Suppressor macrophage treated with lipopolysaccharide for 1 hour (primary cell): ENCODE data around the gene ZXDC.

ENCODE experiments used
- DNase-seq, 3 donors: peaks; one replicate each; pipeline ENCODE4 v3.0.0-alpha.2; 2020 to 2022

ZXDC gene

DNA sequence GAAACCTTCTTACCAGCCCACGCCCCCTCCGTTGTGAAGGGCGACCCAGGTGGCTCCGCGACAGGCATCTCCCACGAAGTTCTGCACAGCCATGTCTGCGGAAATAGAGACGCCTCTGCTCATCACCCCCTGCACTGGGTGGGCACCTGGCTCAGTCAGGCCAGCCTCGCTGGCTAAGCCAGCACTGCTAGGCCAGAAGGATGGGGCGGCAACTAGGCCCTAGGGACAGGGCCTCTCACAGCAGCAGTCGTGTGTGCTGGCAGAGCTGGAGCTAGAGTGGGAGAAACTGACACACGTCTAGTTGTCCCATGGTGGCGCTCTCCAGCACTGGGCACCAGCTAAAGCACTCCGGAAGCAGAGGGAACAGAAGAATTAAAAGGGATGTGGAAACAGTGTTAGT is 12.5 kb upstream of the ZXDC start:
- DNase-seq = no peak

DNA sequence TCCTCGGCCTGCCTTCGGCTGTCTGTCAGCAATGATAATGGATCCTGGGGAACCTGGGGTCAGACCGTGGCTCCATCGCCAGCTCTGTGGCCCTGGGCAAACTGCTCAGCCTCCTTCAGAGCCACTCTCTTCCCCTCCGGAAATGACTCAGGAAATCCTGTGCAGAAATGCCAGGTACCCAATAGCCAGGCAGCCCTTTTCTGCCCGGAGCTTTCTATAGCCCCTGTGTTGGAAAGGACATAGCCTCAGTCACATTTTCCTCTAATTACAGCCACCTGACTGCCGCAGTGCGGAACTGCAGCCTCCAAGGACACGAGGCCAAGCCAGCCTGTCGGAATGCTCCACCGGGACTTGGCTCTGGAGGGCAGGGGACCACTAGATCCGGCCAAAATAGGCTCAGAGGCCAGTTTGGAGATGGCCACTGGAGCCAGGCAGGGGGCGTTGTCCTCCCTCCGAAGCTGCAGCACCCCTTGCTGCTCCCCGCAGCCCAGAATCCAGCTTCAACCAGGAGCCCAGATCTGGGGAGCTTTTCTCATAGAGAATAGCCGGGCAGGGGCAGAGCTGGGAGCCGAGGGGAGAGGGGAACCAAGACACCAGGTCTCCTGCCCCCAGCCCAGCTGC is 11.6 kb upstream of the ZXDC start:
- peak in 1 of 3 donors; percentile 18 for DNase-seq

DNA sequence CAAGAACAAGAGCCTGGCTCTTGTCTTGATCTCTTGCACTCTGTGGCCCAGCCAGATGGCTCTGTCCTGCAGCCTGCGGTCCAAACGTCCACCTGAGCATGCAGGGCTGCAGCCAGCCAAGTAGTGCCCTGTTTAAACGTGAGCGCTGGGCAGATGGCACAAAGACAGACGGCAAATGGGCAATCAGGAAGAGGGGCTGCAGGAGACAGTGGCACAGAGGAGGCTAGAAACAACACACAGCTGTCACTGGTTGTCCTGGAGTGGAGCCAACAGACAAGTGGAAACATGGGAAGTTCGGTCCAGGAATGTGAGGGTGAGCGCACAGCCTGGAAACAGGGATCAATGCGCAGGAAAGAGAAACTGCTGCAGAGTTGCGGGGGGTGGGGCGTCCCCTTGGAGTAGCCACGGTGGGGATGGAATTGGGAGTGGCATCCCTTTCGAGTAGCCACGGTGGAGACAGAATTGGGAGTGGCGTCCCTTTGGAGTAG is 10.7 kb upstream of the ZXDC start:
- DNase-seq = no peak

DNA sequence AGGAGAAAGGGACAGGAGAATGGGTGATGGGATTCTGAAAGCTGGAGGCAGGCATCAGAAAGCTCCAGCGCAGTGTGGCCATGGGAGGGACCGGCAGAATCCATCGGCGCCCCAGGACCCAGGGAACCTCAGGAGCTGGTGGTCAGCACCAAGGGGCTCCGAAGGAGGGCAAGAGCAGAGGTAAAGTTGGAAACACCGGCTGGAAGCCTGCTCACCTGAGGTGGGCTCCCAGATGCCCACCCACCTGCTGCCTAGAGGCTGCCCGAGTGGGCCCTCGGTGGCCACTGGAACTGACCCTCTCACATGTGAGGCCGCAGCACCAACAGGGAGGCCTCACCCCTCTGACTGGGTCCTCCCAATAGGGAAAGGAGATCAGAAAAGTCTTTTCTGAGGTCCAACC is 10.3 kb upstream of the ZXDC start:
- DNase-seq = no peak

DNA sequence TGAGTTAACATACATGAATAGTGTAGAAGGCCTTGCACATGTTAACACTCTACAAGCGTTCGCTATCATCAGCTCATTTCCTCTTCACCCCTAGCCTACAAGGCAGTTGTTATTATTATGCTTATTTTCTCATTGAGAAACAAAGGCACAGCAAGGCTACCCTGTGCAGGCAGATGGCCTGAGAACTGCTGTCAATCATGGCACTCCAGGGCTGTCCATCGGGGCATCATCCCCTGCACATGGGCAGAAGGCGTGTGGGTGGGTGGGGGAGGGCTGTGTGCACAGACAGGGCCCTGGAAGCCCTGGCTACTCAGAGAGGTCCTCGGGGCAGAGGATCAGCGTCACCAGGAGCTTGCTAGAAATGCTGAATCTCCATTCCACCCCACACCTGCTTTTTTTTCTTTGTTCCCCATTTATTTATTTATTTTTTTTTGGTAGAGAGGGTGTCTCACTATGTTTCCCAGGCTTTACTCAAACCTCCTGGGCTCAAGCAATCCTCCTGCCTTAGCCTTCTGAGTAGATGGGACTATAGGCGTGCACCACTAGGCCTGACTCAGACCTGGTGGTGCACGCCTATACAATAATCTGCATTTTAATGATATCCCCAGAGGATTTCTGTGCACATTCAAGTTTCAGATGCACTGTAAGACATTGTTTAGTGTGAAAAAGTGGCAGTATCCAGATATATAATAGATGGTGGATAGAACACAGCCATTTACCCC is 9.6 kb upstream of the ZXDC start:
- no peak for DNase-seq

DNA sequence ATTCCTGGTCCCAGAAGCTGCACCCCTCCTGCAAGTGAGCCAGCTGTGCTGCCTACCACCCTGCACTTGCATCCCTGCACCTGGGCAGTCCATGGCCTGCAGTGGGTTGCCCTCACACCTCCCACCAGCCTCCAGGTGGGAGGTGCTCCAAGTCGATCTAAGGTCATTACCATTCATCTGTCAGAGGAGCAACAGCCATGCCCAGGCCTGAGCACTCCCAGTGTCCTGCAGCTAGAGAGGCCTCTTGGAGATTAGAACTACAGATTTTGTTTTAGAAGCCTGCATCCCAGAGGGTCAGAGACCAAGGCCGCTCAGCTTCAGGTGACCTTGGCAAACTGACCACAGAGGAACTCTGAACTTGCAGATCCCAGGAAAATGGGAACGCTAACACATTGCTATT is 9.0 kb upstream of the ZXDC start:
- no peak for DNase-seq

DNA sequence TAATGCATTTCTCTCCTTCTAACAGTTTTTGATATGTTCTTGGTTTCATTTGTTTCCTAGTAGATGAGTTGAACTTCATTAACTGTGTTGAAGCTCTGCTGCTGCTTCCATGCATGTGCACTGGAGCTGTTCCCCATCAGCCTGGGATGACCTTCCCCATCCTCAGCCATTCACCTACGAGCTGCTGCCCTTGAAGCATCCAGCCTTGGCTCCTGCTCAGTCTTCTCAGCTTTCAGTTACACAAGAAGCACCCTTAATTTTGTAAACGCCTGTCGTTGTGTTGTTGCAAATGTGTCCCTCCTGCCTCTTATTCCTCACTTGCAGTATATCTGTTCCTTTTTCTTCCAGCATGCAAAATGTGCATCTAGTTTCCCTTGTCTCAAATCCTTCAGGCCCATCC is 8.5 kb upstream of the ZXDC start:
- no peak for DNase-seq

DNA sequence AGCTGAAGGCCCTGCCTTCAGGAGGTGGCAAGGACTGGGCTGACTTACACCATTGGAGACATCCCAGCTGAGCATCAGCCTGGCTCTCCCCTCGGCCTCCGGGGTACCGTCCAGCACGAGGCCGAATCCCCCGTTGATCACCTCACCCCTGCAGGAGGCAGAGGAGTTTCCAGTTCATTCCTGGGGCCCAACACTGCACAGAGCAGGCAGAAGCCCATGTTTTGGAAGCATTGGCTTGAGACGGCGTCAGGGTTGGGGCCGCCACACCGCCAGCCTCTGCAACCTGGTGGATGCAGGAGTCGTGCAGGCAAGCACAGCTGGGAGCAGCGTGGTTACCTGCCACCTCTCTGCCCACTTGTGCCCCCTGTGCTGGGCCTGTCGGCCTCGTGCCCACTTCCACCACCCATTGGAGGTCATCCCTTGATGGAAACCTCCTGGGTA is 7.7 kb upstream of the ZXDC start:
- no peak for DNase-seq

DNA sequence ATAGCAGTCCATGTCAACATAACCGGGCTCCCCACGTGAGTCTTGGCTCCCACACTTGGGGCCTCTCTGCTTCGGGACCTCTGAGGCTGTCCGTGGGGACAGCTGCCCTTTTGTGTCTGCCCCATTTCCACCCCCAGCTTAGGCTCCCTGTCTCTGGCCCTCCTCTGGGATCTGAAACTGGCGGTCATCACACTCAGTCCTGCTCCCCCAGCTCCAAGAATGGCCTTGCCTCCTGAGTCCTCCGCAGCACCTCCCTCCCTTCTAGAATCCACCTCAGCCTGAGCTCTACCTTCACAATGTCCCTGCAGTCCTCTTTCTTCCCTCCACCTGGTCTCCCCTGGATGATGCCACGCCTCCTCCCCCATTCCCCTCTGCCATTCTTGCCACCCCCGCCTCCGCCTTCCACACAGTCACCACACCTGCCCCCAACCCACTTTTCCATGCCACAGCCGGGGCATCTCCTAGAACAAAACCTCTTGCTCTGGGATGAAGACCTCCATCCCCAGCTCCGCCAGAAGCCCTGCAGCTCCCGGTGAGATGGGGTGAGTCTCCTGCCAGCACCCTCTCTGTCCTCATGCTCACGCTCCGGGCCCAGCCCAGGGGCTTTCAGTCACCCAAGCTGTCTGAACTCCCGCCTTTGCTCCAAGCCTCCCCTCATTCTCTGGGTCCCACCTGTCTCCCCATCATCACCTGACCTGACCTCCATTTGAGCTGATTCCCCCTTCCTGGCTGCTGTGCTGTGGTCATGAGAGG is 7.0 kb upstream of the ZXDC start:
- no peak for DNase-seq

DNA sequence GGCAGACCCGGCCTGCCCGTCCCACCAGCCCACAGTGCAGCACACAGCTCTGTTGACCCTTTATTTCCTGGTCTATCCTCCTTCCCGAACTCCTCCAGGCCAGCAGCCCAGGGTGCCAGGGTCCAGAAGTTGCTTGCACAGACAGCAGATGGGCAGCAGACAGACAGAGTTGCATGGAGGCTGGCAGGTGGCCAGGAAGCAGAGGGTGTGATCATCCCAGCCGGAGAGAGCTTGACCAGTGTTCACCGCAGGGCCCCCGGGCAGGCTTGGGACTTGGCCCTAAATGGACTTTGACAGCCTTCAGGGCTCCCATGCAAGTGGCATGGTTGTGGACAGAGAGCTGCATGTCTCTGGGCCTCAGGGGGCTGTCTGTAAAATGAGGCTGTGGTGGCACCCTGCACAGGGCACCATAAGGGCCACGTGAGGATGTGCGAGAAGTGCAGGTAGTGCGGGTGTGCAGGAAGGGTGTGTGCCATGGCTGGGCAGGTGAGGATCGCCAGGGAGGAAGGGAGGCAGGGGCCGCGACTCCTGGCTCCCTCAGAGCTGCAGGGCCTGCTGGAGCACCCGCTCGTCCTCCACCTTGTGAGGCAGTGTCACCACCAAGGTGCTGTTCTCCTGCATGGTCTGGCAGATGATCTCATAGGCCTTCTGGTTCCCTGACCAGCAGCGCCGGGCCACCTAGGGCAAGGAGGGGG is 6.3 kb upstream of the ZXDC start:
- DNase-seq = no peak

DNA sequence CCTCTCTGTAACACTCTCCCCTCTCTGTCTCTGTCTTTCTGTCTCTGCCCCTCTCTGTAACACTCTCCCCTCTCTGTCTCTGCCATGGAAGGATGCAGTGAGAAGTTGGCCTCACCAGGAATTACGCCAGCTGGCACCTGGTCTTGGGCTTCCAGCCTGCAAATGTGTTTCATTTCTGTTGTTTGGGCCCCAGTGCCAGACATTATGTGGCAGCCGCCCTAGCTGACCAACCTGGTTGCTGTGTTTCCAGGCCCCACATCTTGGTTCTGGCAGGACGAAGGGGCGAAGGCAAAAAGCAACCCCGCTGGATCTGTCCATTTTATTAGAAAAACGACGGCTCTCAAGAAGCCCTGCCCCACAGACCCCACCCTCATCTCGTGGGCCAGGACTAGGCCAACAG is 5.2 kb upstream of the ZXDC start:
- DNase-seq = no peak

DNA sequence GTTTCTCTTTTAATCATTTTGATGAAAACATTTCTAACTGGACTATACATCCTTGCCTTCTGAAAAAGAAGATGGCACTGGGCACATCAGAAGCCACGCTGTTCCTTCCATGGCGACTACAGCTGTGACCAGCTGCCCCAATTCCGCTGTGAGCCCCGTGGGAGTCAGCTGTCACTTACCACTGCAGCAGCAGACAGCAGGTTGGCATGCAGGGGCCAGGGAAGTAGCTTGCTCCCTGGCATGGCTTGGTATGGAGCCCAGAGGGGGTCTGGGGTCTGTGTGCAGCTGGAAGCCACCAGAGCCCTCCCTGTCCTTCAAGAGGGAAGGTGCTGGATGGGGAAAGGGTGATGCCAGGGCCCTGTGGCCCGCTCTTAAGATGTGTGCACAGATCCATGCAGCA is 4.5 kb upstream of the ZXDC start:
- no peak for DNase-seq

DNA sequence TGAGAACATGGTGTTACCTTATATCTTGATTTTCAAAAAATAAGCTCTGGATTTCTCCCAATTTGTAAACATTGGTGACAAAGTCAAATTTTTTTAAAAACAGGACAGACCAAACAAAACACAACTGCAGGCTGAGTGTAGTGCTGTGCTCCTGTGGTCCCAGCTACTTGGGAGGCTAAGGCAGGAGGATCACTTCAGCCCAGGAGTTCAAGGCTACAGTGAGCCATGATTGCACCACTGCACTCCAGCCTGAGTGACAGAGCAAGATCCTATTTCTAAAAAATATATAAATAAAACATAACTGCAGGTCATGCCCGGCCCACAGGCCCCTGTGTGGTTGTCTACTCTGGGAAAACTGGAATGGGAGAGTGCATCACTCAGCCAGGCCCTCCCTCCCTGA is 4.0 kb upstream of the ZXDC start:
- DNase-seq = no peak

DNA sequence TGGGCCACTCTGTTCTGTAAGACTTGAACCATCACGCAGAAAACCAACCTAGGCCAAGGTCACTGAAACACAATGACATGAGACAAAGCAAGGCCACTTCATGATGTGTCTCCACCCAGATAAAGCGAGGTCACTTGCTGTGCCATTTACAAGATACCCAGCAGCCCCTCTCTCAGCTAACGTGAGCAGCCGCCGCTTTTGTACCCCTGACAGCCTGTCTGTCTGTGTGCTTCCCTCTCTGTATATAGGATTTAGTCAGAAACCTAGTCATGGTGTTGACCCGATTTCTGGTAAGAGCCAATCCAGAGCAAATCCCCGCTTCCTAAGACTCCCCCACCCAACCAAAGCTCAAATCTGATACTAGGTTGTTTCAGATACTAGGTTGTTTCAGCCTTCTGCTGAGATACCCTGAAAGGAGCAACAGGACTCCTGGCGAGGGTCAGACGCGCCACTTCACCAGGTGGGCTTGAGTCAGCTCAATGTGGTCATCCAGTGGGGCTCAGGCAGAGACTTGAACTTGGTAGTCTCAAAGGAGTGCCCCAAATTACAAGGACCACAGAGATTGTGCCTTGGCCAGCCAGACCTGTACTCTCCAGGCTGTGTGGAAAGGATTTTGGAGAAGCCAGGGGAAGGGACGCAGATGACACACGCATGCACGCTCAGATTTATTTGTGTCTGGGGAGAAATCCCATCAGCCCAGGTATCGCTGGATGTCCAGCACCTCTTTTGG is 3.1 kb upstream of the ZXDC start:
- no peak for DNase-seq

DNA sequence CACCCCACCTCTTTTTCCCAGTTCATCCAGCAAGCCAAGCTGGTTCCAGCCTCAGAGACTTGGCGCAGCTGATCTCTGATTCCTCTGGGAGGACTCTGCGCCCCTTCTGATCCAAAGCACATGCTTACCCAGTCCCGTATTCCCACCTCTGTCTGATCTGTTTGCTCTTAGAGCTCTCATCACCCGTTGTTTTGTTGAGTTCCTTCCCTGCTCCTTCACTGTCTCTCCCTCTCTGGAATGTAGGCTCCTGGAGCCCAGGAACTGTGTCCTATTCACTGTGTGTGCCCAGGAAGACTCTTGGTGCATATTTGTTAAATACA is 1.3 kb upstream of the ZXDC start:
- no peak for DNase-seq

DNA sequence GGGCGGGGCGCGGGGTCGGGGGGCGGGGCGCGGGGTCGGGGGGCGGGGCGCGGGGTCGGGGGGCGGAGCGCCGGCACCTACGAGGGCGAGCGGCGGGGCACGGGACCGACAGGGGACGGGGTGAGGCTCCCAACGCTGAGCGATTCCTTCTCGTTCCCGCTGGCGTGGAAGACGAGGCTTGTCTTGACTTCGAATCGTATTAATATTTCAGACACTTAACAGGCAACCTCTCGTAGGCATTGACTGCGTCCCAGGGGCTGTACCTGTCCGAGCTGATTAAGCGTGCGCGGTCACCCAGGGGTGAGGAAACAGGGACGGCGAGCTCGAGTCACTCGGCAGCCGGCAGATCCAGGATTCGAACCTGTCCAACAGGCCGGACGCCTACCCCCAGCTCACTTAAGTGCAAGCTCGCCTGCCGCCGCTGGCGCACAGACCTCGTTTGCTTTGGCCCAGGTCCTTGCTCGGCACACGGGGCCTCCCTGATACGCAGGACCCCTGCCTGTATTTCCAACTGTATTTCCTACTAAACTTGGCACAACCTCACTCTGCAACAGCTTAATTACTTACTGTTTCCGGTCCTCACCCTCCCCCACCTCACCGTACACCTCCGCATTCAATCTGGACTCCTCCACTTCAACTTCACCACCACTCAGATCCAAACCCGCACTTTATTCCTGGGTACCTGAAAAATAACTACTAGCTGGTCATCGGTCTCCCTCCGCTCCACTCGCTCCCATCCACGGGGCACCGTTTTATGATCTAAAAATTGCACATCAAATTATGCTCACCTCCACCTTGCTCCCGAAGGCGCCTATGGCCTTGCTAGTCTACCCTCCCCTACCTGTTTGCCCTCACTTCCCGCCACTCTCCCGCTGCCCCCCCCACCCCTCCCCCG is 722 bp upstream of the ZXDC start:
- peak in 1 of 3 donors; percentile 31 for DNase-seq

DNA sequence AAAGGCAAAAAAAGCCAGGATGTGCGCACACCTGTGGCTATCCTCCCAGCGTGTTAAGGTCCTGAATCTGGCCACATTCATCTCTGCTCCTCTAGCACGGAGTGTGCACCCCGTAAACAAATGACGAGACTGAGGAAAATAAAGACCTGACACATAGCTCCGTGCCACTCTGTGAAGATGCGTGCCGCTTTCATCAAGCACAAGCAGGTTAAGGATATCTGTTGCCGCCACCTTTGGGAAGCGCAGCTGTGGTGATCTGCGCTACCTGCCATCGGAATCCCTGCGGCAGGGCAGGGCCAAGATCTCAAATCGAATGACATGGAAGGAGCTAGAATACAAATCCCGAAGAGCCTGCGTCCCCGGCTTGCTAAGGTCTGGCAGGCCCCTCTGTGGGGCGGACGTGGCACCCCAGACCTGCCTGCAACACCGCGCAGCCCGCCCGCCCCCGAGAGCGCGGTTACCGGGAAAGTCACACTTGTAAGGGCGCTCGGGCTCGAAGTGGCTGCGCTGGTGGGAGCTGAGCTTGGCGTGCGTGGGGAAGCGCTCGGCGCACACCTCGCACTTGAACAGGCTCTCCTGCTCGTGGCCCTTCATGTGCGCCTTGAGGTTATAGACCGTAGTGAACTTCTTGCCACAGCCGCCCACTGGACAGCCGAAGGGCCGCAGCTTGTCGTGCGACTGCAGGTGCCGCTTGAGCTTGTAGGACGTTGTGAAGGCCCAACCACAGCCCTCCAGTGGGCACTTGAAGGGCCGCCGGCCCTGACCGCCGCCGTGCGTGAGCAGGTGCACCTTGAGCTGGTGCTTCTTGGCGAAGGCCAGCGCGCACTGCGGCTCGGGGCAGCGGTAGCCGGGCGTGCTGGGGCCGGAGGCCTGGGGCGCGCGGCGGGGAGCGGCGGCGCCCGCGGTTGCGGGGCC is 936 bp downstream of the ZXDC start:
- peak; percentile 49 to 66 (median 61) for DNase-seq

DNA sequence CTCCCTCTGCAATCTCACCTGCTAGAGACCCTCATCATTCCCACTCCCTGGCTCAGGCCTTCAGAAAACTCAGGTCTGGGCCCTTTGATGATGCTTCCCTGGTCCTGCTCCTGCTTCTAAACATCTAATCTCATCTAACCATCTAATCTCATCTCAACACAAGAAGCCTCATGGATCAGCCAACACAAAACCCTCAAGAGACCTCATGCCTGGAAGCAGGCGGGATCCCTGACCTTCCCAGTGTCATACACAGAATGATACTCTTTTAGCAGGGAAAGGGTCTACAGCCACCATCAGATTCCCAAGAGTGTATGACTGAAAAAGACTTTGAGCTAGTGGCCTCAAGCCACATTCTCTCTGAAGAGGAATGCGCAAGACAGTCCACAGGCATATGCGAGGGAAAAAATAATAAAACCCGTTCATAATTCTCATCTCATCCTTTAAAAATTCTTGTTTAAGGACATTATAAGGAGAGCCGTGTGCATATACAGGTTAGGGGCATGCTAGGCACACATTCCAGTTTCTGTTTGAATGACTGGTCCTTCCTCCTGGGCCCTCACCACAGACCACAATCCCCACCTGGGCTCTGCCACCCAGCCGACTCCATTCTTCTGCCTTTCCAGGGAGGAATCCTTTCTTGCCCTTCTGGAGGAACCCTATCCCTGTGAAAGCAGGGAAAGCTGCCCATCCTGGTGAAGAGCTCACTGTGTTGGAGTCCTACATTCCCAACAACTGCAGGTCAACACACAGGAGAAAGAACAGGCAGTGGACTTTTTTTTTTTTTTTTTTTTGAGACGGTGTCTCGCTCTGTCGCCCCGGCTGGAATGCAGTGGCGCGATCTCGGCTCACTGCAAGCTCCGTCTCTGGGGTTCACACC is 2.2 kb downstream of the ZXDC start:
- no peak for DNase-seq

DNA sequence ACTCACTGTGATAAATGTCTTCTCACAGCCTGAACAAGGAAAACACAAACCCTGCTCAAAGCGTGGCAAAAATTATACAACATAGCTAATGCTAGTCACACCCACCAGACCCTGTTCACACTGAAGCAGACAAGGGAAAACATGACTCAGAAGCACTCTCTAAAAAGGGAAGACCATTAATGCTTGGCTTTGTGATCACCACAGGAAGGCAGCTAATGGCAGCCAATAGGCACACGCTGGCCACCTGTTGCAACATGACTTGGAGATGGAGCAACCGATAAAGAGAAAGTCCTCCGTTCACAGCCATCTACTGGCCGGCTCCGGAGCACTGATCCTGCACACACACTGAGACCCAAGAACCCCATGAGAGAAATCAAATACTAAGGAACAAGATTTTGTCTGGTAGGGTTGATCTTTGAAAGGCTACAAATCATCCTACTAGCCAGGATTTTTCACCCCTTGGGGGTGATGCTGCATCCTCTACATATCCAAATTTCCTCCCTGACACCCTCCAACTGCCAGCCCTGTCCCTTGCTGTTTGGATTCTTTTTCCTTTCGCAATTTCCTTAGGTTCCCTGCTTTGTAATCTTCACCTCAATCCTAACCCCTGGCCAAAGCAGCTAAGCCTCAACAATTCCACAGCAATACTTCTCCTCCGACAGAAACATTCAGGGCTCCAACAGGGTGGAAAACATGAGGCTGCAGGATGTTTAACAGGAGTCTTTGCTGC is 3.2 kb downstream of the ZXDC start:
- DNase-seq = peak; percentile 92 to 99 (median 97)
